HCEC 1CT (cell line): ENCODE results near the gene SLC49A3.
"Not testable (repeated sequence)": the region's sequence is repeated elsewhere in the genome, so short reads cannot be mapped to it uniquely, and the experiment has no call there.

Source experiments
- DNase-seq: peaks from one replicate; pipeline ENCODE4 v3.0.0-alpha.2; 2017

The SLC49A3 gene

DNA sequence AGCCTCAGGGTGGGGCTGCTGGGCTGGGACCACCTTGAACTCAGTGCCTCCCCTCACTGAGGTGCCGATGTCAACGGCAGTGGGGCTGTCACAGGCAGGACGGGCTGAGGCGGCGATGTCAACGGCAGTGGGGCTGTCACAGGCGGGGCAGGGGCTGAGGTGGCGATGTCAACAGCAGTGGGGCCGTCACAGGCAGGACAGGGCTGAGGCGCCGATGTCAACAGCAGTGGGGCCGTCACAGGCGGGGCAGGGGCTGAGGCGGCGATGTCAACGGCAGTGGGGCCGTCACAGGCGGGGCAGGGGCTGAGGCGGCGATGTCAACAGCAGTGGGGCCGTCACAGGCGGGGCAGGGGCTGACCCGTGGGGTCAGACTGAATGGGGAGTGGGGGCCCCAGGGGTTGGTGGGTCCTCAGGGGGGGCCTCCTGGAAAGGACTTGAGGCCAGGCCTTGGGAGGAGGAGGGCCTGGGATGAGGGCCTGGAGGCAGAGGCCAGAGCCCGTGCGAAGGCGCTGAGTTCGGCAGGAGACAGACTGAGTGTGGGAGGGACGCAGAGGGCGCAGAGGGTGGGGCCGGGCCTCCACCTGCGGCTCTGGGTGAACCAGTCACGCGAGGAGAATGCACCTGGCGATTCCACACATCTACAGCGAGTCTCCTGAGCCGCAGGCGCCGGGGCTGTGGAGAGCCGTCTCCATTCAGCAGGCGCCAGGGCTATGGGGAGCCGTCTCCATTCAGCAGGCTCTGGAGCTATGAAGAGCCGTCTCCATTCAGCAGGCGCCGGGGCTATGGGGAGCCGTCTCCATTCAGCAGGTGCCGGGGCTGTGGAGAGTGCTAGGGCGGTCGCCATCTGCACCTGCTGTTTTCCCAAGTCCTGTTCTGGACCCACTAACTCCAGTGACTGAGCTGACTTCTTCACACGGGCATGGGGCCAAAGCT is 37.7 kb downstream of the SLC49A3 start:
- DNase-seq: no peak

DNA sequence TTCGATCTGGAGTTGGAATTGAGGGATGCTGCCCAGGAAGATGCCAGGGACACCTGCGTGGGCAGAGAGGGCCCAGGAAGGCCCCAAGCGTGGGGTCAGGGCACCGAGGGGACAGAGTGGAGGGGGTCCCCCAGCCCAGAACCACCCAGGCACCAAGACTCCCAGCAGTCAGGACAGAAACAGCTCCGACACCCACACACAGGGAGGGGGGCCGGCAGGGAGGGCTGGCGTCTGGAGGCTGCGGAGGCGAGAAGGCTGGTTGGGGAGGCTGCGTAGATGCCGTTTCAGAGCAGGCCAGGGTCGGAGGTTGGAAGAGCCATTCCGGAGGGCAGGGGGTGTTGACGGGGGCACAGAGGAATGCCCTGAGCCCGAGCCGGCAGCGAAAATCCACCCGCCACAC is 38.5 kb downstream of the SLC49A3 start:
- no peak for DNase-seq

DNA sequence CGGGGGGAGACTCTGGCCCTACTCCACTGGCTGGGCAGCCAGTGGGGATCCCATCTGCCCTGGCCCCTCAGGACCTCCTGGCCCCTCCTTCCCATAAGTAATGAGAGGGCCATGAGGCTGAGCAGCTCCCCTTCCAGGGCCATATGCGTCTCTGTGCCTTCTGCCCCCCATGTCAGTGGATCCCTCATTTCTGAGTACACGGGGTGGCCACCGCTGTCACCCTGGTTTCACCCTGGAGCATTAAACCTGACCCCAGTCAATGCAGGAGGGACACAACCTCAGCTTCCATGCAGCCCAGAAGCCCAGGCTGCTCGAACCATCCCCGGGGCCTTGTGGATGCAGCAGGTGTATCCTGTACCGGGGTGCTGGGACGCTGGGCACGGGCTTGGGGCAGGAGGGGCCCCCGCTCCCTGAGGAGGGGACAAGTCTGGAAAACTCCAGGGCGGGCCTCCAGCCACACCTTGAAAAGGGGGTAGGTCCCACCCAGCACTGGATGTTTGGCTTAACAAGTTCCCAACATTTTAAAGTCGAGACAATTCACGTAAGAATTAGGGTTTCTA is 39.1 kb downstream of the SLC49A3 start:
- no peak for DNase-seq

DNA sequence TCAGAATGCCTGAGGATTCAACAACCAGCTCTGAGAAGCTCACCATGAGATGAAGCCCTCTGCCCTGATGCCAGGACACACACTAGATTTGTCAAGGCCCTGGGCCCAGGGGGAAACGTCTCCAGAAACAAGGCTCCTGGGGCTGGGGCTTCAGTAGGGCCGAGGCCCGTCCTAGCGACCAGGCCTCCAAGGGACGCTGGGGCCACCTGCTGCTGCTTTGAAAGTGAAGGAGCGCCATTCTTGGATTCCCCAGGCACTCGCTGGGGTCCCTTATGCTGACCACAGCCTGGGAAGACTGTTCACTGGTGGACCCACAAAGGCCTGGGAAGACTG is 39.7 kb downstream of the SLC49A3 start:
- no peak for DNase-seq

DNA sequence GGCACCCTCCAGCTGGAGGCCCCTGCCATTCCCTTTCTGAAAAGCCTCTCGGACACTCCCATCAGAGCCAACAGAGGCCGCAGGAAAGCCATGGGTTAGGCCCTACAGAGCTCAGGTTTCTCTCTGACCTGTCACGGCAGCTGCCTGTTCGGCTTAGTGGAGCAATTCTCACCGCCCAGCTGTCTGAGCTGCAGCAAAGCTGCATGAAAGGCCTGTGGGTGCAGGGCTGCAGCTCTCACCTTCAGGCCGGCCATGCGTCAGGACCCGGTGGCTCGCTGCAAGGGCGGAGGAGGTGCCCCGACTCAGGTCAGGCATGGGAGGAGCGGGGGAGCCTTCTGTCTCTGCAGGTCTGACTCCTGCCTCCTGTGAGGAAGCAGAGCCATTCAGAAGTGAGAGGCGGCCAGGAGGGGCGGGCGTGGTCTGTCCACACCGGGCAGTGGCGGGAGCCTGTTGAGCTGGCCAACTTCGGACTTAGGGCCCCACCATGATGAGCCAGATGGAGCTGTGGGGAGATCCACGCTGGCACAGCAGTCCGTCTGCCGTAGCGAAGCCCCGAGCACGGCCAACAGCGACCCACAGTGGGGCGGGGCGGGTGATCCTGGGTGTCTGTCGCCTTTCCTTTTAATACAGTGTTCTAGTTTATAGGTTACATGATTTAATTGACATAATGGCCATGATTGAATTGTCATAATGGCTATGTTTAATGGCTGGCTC is 40.2 kb downstream of the SLC49A3 start:
- no peak for DNase-seq

DNA sequence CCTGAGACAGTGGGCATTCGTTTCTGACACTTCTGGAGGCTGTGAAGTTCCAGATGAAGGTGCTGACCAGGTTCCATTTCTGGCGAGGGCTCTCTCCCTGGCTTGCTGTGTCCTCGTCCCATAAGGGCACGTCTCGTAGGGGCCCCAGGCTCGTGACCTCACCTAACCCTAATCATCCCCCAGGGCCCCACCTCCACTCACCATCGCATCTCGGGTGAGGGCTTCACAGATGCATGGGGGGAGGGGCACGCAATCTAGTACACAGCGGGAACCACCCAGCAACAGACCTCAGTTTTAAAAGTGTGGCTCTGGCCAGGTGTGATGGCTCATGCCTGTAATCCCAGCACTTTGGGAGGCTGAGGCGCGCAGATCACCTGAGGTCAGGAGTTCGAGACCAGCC is 41.5 kb downstream of the SLC49A3 start:
- DNase-seq: no peak

DNA sequence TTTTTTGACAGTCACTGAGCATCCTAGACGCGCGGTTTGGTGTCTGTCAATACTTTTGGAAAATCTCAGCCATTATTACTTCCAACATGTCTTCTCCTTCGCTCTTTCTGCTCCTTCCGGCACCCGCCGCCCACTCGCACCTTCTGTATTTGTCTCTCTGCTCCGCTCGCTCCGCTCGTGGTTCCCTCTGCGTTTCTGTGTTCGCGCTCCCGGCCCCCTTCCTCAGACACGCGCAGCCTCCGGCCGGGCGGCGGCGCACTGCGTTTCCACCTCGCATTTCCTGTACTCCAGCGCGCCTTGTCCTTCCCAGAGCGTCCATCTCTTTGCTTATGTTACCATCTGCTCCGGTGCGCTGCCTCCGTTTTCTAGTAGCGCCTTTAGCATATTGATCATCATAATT is 42.5 kb downstream of the SLC49A3 start:
- no peak for DNase-seq

DNA sequence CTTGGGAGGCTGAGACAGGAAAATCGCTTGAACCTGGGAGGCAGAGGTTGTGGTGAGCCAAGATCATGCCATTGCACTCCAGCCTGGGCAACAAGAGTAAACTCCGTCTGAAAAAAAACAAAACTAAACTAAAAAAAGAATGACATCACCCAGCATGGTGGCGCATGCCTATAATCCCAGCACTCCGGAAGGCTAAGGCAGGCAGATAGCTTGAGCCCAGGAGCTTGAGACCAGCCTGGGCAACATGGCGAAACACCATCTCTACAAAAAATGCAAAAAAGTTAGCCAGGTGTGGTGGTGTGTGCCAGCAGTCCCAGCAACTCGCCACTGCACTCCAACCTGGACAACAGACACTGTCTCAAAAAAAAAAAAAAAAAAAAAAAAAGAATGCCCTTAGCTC is 46.6 kb downstream of the SLC49A3 start:
- not testable (repeated sequence) for DNase-seq

DNA sequence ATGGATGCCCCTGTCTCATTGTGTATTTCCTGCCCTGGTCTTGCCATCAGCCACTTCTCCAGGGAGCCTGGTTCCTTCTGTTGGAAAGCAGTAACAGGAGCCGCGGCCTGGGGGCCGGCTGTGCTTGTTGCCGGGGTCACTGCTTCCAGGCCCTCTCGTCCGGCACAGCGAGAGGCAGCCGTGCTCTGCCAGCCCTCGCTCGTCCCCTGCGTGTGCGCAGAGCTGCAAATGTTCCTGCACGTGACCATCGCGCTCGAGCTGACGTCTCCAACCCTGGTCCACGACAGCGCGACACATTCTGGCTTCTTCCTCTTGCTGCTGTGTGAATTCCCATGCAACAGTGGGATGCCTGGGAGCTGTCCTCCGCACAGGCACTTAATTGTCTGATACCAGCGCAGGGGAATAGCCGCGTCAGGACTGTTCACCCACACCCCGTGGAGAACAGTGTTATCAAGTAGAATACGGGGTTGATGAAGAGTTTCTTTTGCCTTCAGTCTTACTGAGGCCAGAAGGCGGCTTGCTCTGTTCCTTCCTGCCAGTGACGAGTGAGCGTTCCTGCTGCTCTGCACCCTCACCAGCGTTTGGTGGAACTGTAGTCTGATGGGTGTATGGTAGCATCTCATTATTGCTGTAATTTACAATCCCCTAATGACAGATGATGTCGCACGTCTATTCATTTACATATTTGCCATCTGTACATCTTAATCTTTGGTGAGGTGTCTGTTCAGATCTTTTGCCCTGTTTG is 51.2 kb downstream of the SLC49A3 start:
- no peak for DNase-seq

DNA sequence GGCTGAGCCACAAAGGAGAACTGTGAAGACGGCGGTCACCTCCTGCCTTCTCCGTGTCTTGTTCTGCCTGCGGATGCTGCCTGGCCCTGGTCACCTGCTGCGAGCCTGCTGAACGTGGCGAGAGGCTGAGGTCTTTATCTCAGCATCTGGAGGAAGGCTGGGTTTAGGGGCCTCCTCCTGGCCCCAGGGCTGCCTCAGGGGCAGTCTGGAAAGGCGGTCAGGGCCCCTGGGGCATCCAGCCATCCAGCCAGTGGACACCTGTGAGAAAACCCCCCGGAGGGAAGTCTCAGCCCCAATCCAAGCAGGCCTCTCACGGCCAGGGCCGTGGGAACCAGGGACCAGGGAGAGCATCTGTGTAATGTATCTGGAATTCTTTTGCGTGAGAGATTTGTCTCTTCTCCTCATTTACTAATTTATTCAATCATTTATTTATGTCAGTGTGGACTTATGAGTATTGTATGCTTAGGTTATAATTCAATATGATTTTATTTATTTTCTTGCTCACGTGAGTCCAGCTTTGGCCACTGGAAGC is 52.3 kb downstream of the SLC49A3 start:
- no peak for DNase-seq

DNA sequence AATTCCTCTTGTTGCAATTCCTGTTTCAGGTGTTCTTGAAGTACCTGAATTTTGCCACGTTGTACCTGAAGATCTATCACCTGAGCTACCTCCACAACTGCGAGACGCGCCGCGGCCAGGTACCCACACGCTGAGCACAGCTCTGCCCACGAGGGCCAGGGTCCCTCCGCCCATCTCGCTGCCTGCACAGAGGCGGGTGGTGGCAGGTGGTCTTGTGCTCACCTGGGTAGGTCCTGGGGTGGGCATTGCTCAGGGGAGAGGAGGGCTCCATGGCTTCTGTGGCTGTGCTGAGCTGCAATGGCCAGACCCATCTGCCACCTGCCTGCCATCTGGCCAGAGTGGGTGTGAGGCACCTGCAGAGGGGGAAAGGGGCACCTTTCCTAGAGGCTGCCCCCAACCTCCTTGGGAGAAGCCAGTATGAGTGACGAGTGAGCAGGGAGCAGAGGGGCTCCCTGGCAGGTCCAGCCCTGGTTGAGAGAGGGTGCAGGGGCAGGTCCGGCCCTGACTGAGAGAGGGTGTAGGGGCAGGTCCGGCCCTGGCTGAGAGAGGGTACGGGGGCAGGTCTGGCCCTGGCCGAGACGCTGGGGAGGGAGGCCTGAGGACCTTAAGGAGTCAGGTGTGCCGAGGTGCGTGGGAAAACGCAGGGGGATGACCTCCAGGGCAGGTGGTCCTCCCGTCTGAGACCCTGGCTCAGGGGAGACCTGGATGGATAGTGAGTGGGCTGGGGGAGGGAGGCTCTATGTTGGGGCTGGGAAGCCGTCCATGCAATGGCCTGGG is 52.9 kb downstream of the SLC49A3 start:
- DNase-seq: no peak

DNA sequence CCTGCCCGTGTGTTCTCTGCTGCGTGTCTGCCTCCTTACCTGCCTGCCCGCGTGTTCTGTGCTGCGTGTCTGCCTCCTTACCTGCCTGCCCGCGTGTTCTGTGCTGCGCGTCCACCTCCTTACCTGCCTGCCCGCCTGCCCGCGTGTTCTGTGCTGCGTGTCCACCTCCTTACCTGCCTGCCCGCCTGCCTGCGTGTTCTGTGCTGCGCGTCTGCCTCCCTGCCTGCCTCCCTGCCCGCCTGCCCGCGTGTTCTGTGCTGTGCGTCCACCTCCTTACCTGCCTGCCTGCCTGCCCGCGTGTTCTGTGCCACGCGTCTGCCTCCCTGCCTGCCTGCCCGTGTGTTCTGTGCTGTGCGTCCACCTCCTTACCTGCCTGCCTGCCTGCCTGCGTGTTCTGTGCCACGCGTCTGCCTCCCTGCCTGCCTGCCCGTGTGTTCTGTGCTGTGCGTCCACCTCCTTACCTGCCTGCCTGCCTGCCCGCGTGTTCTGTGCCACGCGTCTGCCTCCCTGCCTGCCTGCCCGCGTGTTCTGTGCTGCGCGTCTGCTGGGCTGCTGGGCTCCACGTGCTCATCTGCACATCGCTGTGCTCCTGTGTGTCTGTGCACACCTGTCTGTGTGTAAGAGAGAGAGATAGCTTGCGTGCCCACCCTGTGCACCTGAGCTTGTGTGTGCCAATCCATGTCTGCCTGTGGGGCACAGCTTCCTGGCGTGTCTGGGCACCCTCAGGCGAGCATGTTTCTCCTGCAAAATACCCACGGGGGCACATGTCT is 53.7 kb downstream of the SLC49A3 start:
- not testable (repeated sequence) for DNase-seq

DNA sequence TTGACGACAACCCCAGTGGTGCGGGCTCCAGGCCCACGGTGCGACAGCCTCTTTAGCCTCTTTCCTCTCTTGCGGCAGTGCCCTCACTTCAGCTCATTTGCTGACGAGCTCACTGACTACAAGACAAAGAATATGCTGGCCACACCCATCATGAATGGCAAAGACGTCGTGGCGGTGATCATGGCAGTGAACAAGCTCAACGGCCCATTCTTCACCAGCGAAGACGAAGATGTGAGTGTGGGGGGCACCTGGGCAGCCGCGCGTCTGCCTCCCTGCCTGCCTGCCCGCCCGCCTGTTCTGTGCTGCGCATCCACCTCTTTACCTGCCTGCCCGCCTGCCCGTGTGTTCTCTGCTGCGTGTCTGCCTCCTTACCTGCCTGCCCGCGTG is 54.4 kb downstream of the SLC49A3 start:
- DNase-seq: no peak

DNA sequence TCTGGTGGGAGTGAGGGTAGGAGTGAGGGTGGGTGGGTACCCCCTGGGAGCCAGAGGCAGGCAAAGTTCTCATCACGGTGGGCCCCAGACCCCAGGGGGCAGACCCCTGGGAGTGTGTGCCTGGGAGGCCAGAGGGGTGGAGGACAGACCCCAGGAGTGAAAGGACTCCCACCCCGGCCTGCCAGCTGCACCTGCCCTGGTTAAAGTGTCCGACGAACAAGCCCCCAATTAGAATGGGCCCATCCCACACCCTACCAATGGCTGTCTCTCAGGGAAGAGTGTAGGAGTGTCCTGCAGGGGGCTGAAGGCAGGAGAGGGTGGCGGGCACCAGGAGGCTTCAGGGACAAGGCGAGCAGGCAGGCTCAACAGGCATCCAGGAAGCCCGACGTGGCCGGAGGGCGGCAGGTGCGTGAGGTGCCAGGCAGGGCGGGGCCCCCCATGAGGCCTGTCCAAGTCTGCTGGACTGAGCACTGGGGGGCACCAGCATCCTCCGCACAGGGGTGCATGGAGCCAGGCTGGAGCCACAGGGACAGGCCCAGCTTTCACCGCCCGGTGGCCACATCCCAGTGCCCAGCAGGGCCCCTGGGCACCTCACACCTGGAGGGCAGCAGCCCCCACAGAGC is 54.9 kb downstream of the SLC49A3 start:
- DNase-seq: no peak

DNA sequence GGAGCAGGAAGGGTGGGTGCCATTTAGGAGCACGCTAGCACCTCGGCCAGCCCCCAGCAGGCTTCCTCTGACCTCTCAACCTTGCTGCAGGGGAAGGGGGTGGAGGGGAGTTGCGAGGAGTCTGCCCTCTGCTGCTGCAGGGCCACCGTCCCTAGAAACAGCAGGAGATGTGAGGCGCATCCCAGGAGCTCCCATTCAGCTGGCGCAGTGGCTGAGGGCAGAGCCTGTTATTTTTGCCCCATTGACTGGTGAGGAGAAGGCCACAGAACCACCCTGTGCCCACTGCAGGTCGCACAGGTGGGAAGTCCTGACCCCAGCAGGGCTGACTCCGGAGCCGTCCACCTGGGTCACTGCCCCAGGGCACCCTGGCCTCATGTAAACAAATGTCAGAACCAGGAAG is 55.5 kb downstream of the SLC49A3 start:
- no peak for DNase-seq

DNA sequence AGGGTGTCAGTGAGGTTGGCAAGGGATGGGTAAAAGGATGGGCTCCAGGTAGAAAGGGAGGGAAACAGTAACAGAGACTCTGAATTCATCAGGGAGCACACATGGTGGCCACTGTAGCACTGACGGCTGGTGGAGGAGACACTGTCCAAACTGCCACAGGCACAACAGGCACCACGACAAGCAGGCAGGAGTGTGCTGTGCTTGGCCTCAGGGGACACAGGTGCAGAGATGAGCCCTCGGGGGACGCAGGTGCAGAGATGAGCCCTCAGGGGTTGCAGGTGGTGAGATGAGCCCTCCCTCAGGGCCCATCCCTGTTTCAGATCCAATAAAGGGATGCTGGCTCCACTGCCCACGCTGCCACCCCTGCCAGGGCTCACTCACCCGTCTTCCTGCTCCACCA is 56.0 kb downstream of the SLC49A3 start:
- no peak for DNase-seq

DNA sequence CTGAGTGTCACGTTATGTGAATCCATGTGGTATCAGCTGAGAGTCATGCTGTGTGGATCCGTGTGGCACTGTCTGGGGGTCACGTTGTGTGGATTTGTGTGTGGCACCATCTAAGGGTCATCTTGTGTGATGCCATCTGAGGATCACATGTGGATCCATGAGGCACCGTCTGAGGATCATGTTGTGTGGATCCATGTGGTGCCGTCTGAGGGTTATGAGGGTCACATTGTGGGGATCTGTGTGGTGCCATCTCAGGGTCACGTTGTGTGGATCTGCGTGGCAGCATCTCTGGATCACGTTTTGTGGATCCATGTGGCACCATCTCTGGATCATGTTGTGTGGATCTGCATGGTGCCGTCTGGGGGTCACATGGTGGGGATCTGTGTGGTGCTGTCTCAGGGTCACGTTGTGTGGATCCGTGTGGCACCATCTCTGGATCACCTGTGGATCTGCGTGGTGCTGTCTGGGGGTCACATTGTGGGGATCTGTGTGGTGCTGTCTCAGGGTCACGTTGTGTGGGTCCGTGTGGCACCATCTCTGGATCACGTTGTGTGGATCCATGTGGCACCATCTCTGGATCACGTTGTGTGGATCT is 56.7 kb downstream of the SLC49A3 start:
- no peak for DNase-seq
